HG03469 (cell line): Measurements from ENCODE around the gene SLC2A11.
A peak's percentile ranks its signal among the peaks of the same experiment; 100 is the strongest.
"Not testable (repeated sequence)": the region's sequence is repeated elsewhere in the genome, so short reads cannot be mapped to it uniquely, and the experiment has no call there.

Experiments used
- ATAC-seq: cut with Tn5 transposase; IDR thresholded peaks from one replicate; pipeline ENCODE4 v1.9.1; 2021; ENCODE audit warnings: mild to moderate bottlenecking, moderate library complexity, moderate number of reproducible peaks; ENCODE audit not compliant: unreplicated experiment

SLC2A11 gene

GRCh38 chr22:23845265-23846080 is 12.2 kb upstream of the SLC2A11 start:
- no peak for ATAC-seq

DNA sequence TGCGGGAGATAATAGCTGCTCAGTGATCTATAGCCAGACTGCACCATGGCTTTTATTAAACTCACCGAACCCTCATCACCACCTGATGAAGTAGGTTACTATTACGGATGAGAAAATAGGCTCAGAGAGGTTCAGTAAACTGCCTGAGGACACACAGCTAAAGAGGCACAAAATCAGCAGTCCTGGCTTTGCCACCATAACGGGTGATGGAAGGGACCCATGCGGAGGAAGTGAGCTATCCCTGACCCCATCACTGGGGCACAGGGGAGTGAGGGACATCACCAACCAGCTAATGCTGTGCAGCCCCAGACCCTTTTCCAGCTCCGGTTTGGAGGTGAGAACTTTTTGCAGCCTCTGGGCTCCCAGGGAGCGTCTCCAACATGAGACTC is 11.6 kb upstream of the SLC2A11 start:
- ATAC-seq = no peak

GRCh38 chr22:23847310-23847920 is 10.3 kb upstream of the SLC2A11 start:
- ATAC-seq = no peak

DNA sequence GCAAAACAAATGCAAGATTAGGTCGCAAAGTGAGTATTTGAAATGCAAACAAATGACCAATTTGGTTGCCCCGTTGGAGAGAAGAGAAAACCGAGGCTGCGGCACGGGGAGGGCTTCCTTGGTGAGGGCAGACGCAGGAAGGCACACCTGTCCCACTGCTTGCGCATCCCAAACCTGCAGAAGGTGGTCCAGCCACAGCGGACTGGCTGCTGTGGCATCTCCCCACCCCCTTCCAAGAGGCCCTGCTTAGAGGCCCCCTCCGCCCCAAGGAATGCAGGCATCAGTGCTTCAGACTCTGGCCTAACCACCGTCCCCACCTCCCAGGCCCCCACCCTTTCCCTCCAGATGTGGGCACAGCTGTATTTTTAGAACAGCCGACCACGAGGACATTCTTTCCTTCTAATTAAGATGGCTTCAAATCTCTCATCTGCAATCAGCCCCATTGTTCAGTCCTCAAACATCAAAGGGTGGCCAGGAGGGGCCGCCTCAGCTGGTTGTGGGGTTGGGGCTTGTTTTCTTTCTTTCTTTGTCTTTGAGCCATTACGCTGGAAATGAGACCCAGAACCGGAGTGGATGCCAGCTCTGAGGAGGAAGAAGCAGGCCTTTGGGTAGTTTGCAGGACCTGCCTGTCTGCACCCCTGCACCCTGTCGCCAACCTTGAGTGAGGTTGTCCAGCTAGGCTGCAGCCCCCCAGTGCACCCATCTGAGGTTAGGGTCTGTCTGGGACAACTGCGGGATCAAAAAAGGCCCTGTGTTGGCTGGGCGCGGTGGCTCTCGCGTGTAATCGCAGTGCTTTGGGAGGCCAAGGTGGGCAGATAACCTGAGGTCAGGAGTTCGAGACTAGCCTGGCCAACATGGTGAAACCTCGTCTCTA is 9.4 kb upstream of the SLC2A11 start:
- no peak for ATAC-seq

DNA sequence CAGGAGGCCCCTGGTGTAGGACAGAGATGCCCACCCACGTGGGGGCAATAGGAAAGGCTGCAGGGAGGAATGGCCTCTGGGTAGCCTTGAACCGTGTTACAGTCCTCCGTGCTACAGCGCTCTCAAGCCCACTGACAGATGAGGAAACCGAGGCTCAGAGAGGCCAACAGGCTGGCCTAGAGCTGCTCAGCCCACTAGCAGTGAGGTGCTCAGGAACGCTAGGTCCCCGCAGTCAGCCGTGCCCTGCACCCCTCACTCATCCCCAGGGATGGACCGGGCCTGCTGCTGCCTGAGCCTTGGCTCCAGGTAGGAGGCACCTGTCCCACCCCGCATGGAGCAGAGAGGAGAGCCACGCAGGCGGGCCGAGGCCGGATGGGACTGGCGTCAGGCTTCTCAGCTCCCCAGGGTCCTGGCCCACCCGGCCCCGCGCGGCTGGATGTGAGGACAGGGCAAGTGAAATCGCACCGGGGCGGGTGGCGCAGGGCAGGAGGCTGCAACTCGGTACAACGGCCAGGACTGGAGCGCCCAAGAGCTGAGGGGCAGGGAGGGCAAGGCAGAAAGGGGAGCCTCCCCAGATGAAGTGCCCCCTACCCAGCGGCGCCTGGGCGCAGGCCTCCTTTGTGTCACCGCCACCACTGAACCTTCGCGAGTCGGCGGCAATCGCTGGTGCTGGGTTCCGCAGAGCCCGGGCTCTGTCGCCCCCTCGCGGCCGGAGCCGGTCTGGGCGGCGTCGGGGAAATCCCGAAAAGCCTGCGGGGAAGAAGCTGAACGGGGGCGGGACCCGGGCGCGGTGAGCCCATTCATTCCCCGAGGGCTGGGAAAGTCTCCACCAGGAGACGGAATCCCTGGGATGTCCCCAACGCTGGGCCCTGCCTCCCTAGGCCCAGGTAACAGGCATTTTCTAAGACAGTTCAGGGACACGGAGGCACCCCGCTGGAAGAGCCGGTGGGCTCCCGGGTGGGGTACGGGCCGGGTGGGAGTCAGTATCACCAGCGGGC is 8.4 kb upstream of the SLC2A11 start:
- no peak for ATAC-seq

GRCh38 chr22:23850136-23850611 is 7.5 kb upstream of the SLC2A11 start:
- ATAC-seq = no peak

- peak; percentile 7 for ATAC-seq
Observed at GRCh38 chr22:23856721-23857605, 712 bp upstream of the SLC2A11 start.

DNA sequence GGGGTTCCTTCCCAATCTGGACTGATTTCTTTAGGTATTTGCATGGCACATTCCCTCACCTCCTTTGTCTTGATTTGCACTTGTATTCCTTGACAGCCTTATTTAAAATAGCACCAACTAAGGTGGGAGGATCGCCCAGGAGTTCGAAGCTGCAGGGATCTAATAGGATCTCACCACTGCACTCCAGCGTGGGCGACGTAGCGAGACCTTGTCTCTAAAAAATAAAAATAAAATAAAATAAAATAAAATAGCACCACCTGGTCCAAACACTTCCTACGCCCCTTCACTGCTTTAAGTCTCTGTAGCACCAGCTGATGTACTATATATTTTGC is 775 bp downstream of the SLC2A11 start:
- no peak for ATAC-seq

- ATAC-seq = no peak
Observed at GRCh38 chr22:23859201-23859600, 1.5 kb downstream of the SLC2A11 start.

- not testable (repeated sequence) for ATAC-seq
Observed at GRCh38 chr22:23860187-23860586, 2.5 kb downstream of the SLC2A11 start.

DNA sequence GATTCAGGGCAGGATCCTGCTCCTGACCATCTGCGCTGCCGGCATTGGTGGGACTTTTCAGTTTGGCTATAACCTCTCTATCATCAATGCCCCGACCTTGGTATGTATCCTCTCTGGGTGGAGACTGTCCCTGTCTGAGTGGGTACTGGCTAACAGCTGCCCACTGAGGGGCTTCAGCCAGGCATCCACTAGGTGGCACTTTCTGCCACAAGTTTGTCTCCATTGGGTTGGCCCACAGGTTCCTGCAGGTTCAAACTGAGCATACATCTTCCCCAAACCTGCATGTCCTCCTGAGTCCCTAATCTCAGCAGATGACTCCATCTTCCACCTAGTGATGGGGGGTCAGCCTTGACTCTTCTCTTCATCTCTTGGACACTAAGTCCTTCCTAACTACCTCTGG is 4.4 kb downstream of the SLC2A11 start:
- ATAC-seq = no peak

DNA sequence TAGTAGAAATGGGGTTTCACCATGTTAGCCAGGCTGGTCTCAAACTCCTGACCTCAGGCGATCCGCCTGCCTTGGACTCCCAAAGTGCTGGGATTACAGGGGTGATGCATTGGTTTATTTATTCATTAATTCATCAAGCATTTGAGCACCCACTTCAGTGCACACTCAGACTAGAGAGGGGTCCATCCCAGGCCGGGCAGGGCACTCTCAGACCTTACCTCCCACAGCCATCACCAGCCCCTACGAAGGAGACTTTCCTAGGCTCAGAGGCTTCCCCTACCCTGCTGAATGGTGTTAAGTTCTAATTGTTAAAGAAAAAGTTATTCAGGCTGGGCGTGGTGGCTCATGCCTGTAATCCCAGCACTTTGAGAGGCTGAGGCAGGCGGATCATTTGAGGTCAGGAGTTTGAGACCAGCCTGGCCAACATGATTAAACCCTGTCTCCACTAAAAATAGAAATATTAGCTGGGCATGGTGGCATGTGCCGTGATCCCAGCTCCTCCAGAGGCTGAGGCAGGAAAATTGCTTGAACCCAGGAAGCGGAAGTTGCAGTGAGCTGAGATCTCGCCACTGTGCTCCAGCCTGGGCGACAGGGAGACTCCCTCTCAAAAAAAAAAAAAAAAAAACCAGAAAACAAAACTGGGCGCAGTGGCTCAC is 7.0 kb downstream of the SLC2A11 start:
- ATAC-seq = not testable (repeated sequence)

- ATAC-seq = no peak
Observed at GRCh38 chr22:23868580-23868979, 10.9 kb downstream of the SLC2A11 start.

GRCh38 chr22:23874871-23875270 is 17.2 kb downstream of the SLC2A11 start:
- no peak for ATAC-seq

DNA sequence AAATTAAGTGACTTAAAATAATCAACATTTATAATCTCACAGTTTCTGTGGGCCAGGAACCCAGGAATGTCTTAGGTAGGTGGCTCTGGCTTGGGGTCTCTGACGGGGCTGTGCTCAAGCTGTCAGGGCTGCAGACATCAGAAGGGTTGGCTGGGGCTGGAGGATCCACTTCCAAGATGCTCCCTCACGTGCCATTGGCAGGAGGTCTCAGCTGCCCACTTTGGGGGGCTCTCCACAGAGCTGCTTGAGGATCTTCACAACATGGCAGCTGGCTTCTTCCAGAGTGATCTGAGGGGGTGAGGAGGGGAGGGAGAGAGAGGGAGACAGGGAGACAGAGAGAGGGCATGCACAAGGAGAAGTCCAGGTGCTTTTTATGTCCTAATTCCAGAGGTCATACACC is 18.1 kb downstream of the SLC2A11 start:
- ATAC-seq = no peak

DNA sequence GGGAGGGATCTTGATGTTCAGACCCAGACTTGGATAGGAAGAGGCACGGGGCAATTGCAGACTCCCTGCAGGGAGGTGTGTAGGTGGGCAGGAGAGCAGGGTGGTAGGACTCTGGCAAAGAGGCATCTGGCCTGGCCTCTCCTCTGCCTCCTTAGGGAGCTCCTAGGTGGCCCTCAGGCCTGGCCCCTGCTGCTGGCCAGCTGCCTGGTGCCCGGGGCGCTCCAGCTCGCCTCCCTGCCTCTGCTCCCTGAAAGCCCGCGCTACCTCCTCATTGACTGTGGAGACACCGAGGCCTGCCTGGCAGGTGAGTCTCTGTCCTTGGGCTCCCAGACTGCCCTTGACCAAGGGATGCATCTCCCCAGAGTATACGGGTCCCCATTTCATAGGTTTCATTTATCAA is 19.9 kb downstream of the SLC2A11 start:
- no peak for ATAC-seq

DNA sequence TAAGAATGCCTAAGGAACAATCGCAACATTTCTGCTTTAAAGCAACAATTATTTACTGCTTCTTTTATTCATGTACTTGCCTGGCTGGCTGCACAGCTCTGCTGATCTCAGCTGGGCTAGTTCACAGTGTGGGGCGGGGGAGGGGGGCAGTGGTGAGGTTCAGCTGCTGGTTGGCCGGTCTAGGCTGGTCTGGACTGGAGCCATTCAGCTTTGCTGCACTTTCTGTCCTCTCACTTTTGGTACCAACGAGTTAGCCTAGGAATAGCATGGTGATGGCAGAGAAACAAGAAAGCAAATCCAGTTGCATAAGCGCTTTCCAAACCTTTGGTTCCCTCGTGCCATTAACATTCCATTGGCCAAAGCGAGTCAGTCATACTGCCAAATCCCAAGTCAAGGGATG is 20.5 kb downstream of the SLC2A11 start:
- ATAC-seq = no peak

DNA sequence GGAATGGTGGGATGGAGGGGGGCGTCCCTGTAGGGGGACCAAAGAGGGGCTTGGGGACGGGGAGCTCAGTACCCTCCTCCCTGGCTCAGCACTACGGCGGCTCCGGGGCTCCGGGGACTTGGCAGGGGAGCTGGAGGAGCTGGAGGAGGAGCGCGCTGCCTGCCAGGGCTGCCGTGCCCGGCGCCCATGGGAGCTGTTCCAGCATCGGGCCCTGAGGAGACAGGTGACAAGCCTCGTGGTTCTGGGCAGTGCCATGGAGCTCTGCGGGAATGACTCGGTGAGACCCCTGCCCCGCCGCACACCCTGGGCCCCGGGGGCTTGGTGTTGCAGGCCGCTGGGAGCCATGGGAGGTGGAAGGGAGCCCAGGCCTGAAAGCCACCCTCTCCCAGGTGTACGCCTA is 24.7 kb downstream of the SLC2A11 start:
- no peak for ATAC-seq

DNA sequence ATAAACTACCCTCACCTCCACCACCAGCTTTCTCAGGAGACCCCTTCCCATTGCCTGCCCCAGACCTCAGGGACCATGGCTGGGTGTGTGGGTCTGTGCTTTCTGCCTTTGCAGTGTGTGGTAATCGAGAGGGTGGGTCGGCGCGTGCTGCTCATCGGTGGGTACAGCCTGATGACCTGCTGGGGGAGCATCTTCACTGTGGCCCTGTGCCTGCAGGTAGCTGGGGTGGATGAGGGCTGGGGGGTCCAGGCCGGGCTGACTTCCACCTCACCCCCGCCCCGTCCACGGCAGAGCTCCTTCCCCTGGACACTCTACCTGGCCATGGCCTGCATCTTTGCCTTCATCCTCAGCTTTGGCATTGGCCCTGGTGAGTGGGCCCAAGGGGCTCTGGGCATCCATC is 26.0 kb downstream of the SLC2A11 start:
- ATAC-seq = no peak
